NCI-H524 treated with DMSO at 0.1 percent for 48 hours (cell line): ENCODE measurements around the gene GNMT.
A peak's percentile ranks its signal among the peaks of the same experiment; 100 is the strongest.
"Not testable (repeated sequence)": the region's sequence is repeated elsewhere in the genome, so short reads cannot be mapped to it uniquely, and the experiment has no call there.

ENCODE experiments used
- DNase-seq: peaks from one replicate; lab custom pipeline; 2025; lab: John Stamatoyannopoulos, UW

The GNMT gene

GRCh38 chr6:42974919-42975505 is 14.5 kb downstream of the GNMT start:
- no peak for DNase-seq

DNA sequence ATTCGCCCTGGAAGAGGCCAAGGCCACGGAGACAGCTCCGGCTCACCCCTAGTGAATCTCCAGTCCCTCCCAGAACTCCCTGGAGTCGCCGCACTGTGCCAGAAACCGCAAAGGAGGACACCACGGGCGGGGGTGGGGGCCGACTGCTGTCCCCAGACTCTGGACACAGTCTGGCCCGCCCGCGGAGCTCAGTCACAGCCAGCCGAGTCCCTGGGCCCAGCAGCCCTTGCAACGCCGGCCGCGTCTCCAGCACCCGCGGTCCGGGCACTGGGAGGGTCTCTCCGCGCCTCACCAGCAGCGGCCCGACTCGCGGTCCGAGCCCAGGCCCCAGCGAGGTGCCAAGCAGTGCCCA is 17.9 kb downstream of the GNMT start:
- DNase-seq = no peak

DNA sequence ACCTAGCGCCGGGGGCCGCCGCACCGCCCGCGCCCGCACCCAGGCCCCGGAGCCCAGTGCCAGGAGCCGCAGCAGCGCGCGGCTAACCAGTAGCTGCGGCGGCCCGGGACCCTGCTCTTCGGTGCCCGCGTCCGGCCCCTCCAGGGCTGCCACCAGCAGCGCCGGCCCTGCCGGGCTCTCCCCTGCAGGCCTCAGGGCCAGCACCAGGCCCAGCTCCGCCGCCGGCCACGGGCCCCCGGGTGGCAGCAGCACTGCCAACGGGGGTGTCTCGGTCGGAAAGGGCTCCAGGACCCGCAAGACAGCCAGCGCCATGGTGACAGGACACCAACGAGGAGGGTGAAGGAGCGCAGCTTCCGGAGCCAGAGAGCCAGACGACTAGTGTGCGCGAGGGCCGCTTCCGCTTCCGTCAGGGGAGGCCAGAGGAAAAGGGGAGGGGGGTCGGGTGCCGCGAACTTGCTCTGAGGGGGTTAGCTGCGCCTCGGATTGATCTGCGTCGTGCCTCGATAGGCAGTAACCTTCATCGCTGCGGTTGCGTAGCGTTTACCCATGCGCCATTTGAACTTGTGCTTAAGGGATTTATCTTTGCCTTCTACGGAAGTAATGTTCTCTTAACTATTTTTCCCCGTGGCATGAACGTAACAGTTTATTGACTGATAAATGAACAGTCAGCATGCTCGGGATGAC is 18.4 kb downstream of the GNMT start, which contains the start of gene PEX6:
PEX6 (minus strand) TSS at position 343 of the 684 bp plus-strand sequence; CDS start at position 312, 31 bp downstream.
- DNase-seq = peak; percentile 56

DNA sequence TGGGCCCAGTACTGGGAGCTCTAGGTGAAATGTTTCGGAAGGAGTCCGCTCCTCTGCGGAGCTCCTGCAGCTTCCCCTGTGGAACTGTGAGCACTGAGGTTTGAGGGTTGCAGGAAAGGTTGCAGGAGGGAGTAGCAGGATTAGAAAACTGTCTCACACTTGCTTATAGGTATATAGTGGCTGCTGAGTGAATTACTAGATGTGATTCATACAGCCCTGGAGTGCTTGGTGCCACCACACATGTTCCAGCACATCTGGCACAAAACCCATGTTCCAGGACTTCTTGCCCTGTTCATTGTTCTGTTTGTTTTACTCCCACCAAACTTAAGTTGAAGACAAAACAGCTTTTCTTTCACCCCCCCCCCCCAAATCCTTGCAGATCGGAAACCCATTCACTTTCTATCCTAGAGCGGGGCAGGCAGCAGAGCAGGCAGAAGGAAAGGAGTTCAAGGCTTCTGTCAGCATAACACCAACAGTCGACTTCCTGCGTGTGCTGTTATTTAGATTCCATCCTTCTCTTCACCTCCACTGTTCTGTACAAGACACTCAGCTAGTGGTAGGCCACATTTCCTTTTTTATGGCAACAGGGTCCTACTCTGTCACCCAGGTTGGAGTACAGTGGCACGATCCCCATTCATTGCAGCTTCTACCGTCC is 19.1 kb downstream of the GNMT start:
- DNase-seq = no peak

DNA sequence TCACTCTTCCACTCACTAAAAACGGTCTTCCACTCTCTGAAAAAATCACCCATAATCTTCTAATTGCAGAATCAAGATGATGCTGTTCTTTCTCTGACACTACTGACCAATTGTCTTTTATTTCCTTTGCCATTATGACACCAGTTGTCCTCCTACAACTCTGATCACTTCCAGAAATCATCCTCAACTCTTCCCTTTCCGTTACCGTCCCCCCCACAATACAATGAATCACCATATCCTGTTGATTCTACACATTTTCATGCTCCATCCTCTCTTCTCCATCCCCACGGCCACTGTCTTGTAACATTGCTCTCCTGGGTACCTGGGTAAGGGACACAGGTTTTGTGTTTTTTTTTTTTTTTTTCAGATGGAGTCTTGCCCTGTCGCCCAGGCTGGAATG is 21.3 kb downstream of the GNMT start:
- DNase-seq = no peak

GRCh38 chr6:42984001-42984923 is 23.7 kb downstream of the GNMT start, which contains the start of gene PPP2R5D:
TSS of gene PPP2R5D (plus strand) at chr6:42984570. CDS start at chr6:42984678, 108 bp downstream.
- DNase-seq = peak; percentile 98

GRCh38 chr6:42984924-42985475 is 24.4 kb downstream of the GNMT start:
- DNase-seq = no peak

- no peak for DNase-seq
These were observed 27.2 kb downstream of the GNMT start for GRCh38 chr6:42987533-42988451.

- no peak for DNase-seq
These were observed 28.0 kb downstream of the GNMT start for GRCh38 chr6:42988486-42989020.

GRCh38 chr6:42989923-42990322 is 29.4 kb downstream of the GNMT start:
- DNase-seq = no peak

- DNase-seq = no peak
These were observed 32.9 kb downstream of the GNMT start for GRCh38 chr6:42993445-42993844.

- no peak for DNase-seq
These were observed 36.0 kb downstream of the GNMT start for GRCh38 chr6:42996513-42996912.

DNA sequence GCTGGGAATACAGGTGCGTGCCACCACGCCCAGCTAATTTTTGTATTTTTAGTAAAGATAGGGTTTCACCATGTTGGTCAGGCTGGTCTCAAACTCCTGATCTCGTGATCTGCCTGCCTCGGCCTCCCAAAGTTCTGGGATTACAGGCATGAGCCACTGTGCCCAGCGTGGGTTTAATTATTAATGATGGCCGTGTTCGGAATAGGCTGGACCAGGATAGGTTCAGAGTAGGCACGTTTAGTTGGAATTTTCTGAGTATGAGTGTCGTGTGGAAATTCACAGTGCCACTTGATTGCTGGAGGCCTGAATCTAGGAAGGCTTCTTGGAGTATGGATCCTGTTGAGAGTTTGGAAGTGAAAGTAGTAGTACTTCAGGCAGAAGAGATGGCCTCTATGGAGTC is 37.7 kb downstream of the GNMT start:
- DNase-seq = not testable (repeated sequence)

- DNase-seq = no peak
These were observed 41.3 kb downstream of the GNMT start for GRCh38 chr6:43001843-43002242.

DNA sequence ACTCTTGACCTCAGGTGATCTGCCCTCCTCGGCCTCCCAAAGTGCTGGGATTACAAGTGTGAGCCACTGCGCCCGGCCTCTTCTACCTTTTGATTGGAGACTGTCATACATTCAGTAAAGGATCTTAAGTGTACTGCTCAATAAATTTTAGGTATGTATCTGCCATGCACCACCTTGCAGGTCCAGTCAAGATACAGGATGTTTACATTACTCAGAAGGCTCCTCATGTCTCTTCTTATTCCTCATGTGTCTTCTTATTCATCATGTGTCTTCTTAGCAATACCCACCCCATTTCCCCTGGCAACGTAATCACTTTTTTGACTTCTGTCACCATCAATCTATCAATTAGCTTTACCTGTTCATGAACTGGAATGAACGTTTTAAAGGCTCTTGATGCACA is 45.3 kb downstream of the GNMT start:
- no peak for DNase-seq

- DNase-seq = no peak
These were observed 45.7 kb downstream of the GNMT start for GRCh38 chr6:43006251-43006650.

GRCh38 chr6:43007126-43007525 is 46.6 kb downstream of the GNMT start:
- DNase-seq = no peak

DNA sequence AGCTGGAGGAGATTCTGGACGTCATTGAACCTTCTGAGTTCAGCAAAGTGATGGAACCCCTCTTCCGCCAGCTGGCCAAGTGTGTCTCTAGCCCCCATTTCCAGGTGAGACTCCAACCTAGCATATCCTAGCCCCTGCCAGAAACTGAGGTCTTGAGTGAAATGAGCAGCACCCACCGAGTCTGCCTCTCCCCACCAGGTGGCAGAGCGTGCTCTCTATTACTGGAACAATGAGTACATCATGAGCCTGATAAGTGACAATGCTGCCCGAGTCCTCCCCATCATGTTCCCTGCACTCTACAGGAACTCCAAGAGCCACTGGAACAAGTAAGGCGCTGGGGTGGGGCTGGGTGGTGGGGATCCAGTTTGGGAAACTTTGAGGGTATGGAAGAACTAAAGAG is 48.6 kb downstream of the GNMT start:
- no peak for DNase-seq

DNA sequence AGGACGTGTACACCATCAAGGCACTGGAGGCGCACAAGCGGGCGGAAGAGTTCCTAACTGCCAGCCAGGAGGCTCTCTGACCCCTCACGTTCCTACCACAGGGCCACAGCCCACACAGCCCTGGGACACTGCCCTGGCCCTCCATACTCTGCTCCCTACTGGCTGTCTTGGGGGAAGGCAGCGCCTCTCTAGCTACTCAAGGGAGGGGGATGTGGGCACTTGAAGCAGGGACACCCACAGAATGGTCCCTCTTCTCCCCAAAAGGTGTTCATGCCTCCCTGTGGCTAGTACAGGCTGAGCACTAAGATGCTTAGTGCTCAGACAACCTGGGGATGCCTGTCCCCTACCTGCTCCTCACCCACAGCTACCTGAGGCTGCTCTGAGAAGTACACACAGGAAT is 50.7 kb downstream of the GNMT start:
- no peak for DNase-seq

GRCh38 chr6:43012364-43012763 is 51.8 kb downstream of the GNMT start:
- DNase-seq = no peak
